ENCODE data around the gene NNMT.

GRCh38 chr11:114354076-114354475, 57.9 kb downstream of the NNMT start:
- TF ChIP-seq POLR2AphosphoS5 (IDR thresholded peaks at IDR 0.05) (no peak), CTCF (IDR thresholded peaks at IDR 0.05 in 8 of 11, conservative IDR thresholded peaks at IDR 0.05 in 3 of 11) (no peak)

Measured in spleen (tissue), 7 donors.